ENCODE results near the gene SPACDR.

- no peak for TF ChIP-seq CTCF (IDR thresholded peaks at IDR 0.05)
- TF ChIP-seq POLR2A (IDR thresholded peaks at IDR 0.05): no peak
Observed at GRCh38 chr7:100425347-100425746, 38.7 kb downstream of the SPACDR start.
